GM19240 (cell line): ENCODE data around the gene GALNT2.

Experiments
- DNase-seq: peaks from one replicate; pipeline ENCODE4 v3.0.0; 2011; ENCODE audit warnings: low spot score; ENCODE audit not compliant: insufficient read length

GALNT2 gene

DNA sequence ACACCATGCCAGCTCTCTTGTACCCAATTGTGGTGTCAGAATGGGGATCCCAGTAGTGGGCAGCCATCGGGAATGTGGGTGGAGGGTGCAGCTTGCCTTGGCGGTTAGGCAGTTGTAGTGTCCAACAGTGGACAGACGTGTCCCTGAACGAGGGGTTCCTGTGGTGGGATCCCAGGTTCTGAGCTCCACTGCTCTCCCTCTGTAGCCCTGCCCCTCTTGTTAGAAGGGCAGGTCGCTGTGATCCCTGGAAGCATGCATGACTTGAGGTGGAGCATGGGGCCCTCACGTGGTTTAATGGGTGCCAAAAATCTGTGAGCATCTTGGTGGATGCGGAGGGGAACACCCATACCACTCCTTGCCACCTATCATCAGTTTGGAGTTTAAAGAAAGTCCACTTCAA, 4.3 kb downstream of the GALNT2 start:
- DNase-seq: no peak

DNA sequence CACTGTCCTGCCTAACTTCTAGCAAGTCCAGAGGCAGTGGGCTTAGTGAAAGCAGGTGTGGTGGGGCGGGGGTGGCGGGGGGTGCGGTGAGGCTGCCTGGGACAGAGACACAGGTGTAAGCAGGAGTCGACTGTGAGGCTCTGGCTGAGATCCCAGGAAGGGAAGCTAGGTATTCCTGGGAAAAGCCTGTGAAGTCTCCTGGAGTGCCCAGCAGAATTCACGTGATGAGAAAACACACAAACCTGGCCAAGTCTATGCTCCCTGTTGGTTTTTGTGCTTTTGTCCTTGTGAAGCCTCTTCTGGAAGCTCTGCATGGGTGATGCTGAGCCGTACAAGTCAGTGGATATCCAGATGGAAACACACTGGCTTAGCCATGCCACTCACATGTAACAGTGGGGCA, 5.3 kb downstream of the GALNT2 start:
- no peak for DNase-seq

- no peak for DNase-seq
These were observed 5.8 kb downstream of the GALNT2 start for GRCh38 chr1:230072866-230073265.

- no peak for DNase-seq
These were observed 6.5 kb downstream of the GALNT2 start for GRCh38 chr1:230073371-230074035.

DNA sequence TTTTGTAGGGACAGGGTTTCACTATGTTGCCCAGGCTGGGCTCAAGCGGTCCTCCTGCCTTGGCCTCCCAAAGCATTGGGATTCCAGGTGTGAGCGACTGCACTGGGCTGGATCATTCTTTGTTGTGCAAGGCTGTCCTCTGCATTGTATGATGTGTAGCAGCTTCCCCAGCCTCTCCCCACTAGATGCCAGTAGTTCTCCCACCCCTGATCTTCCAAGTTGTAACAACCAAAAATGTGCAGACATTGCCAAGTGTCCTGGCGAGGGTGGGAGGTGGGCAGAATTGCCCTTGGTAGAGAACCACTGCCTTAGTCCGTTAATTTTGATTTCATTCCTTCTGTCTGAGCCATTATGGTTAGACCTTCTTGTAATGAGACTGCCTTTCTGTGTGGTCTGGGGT, 7.2 kb downstream of the GALNT2 start:
- no peak for DNase-seq

GRCh38 chr1:230074762-230075161, 7.7 kb downstream of the GALNT2 start:
- no peak for DNase-seq

- DNase-seq: no peak
These were observed 9.1 kb downstream of the GALNT2 start for GRCh38 chr1:230076121-230076520.

GRCh38 chr1:230077011-230077410, 10.0 kb downstream of the GALNT2 start:
- no peak for DNase-seq

- DNase-seq: no peak
These were observed 10.6 kb downstream of the GALNT2 start for GRCh38 chr1:230077436-230078213.

DNA sequence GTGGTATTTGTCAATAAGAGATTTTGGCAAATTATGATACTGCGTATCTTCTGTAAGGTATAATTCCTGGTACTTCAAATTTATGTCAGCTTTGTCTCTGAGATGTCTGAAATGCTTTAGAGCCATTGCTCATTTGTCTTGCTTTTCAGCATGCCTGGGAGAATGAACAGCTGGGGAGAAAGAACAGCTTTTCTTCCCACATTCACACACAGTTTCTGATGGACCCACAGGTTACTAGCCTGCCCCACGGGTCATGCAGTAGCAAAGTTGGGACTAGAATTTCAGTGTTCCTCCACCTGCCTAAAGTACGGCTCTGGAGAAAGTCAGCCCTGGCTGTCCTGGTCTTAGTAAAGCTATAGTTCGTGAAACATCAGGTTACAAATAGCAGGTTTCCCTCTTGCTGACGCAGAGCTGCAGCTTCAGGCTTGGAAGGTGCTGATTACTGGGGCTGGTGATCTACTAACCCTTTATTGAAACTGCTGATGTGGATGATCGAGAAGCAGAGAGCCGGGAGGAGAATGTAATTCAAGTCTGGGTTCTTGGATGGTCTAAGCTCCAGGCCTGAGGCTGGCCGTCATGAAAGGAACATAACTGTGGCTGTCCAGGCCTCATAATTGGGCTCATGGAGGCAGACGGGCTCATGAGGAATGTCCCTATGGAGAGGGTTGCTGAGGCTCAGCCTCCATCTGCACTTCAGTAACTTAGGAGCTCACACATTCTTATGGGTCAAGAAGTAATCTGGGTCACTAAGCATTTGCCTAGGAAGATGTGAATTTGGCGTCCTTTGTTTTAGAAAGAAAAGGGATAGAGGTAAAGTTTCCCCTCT, 12.4 kb downstream of the GALNT2 start:
- no peak for DNase-seq

DNA sequence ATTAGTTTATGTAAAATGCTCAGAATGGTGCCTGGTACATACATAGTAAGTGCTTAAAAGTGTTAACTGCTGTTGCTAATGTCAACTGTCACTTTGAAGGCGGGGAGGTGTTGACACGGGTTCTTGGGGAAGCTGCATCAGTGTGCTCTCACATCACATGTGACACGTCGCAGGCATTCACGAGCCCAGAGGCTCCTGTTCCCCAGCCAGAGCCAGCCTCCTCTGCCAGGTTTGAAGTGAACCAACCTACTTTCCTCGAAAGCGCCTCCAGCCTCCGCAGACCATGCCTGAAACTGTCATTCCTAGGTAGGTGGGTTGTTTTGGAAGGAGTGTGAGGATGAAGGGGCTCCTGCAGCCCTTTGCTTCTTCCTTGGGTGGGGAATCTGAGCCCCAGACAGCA, 13.8 kb downstream of the GALNT2 start:
- no peak for DNase-seq

DNA sequence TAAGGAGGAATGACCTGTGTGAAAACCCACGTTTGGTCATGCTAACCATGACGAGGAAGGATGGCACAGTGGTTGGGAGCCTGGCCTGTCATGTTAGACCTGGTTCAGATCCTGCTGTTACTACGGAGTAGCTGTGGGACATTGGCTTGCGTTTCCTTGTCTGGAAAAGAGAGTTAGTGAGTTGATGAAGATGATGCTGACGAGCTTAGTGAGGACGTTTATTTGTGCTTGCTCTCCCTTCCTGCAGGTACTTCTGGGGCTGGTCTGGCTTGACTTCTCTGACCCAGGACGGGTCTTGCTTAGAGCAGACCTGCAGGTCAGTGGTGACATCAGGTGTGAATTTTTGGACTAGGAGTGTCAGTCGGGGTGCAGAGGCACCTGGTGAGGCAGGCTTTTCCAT, 14.7 kb downstream of the GALNT2 start:
- no peak for DNase-seq

- DNase-seq: no peak
These were observed 15.2 kb downstream of the GALNT2 start for GRCh38 chr1:230082211-230082610.

DNA sequence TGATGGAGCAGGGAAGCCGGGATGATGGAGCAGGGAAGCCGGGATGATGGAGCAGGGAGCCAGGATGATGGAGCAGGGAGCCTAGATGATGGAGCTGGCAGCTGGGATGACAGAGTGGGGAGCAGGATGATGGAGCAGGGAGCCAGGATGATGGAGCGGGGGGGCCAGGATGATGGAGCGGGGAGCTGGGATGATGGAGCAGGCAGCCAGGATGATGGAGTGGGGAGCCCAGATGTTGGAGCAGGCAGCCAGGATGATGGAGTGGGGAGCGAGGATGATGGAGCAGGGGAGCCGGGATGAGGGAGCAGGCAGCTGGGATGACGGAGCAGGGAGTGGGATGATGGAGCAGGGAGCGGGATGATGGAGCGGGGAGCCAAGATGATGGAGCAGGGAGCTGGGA, 16.0 kb downstream of the GALNT2 start:
- no peak for DNase-seq

DNA sequence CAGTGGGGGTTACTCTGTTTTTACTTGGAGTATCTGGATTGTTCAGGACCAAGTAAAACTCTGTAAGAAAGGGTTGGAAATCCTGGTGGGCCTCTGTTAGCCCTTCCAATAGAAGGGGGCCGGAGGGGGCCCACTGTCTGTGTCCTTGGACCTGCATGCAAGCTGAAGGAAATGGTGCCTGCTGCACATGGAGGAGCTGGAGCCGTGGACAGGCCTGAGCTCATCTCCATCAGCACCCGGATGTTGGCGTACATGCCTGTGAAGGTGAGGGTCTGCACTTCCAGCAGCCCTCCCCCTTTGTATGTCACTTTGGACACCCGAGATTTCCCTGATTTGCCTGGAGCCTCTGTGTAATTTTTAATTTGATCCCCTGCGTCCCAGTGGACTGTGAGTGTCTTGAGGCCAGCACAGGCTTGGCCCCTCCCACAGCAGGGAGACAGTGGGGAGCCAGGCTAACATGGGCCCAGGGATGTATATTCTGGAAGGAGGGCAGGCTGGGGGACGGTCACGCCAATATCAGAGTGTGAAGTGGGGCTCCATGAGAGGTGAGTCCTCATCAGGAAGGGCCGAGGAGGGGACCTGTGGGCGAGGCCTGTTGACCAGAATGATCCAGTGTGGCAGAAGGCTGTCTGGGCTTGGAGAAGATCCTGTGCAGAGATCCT, 16.8 kb downstream of the GALNT2 start:
- DNase-seq: no peak

DNA sequence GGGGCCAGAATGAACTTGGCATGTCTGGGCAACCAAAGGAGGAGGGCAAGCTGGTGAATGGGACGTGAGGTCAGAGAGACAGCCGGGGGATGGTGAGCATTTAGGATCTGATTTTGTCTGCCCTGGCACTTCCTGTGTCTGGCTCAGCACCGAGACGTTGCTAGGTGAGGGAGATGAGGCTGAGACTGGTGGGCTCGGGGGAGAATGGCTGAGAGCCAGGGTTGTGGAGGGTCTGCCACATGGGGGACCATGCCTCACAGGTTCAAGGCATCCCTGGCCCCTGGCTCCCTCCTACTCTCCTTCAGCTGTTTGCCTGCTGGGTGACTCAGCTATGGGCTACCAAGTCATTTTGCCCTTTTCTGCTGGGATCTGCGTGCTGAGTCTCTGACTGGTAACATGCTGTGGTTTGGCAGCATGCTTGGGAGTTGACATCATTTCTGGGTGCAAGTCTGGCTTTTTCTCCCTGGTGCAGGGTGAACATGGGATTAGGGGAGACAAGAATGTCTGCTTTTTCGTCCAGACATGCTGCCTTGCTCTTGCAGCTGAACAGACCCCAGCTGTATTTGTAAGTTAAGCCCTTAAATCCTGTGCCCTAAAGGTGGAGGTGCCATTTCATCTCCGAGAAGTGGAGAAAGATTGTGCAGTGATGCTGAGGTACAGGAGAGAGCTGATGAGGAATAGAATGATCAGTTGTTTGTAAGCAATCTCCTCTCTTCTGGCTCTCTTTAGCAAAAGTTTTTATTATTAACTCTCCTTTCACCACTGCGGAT, 17.6 kb downstream of the GALNT2 start:
- no peak for DNase-seq

DNA sequence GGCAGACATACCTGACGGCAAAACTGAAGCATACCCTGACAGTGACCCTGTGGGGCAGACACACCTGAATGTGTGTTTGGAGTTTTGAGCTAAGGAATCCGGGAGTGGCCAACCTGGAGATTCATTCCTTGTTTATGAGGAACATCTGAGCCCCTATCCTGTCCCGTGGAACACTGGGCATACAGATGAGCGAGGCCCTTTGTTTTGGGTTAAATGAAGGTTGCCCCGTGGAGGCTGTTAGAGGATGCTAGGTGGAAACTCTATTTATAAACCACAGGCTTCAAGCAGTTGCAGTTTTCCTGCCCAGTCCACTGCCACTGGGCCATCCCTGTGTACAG, 18.1 kb downstream of the GALNT2 start:
- DNase-seq: no peak

DNA sequence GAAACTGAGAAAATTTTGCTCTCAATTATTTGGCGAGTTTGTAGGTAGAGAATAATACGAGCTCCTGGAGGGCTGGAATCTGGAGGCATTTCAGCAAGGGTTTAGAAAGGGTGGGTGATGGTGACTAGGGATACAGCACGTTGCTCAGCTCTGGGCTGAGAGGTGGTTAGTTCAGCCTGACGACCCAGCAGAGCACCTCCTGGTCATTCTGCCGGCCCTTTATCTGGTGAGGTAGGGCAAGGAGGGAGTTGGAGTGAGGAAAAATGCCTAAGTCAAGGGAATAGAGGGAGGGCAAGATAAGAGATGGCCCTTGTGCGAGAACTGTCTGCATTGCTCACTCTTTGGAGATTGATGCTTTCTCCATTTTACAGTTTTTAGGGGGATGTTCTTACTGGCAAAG, 19.1 kb downstream of the GALNT2 start:
- no peak for DNase-seq

- no peak for DNase-seq
These were observed 20.1 kb downstream of the GALNT2 start for GRCh38 chr1:230087028-230087716.

GRCh38 chr1:230087717-230088105, 20.7 kb downstream of the GALNT2 start:
- DNase-seq: no peak
